H1 (cell line): ENCODE measurements around the gene ASTL. TPM values are rescaled to one million over a fixed set of nuclear protein-coding genes. Genes with fewer than 3 reads are reported as not detected.

Experiments used
- CTCF ChIA-PET: fragments of 300-600 bp; sonication (Branson Sonifier 250); formaldehyde crosslinking; loops from one replicate; lab custom pipeline; 2021; ENCODE audit not compliant: partially characterized antibody; lab: Charles Lee
- POLR2A ChIA-PET: fragments of 300-600 bp; sonication (Branson Sonifier 250); formaldehyde crosslinking; loops from one replicate; lab custom pipeline; 2021; ENCODE audit warnings: inconsistent platforms; ENCODE audit not compliant: partially characterized antibody; lab: Charles Lee
- DNase-seq, 2 experiments: peaks; one replicate each; pipeline versions ENCODE4 v3.0.0 to v3.0.0-alpha.2; 2010 to 2022; ENCODE audit warnings: low spot score in 2 of 2, low read depth in 1 of 2, mixed read lengths in 1 of 2
- FAIRE-seq: peaks from 2 replicates; lab custom pipeline; 2011; peaks lifted over from hg19 to GRCh38; lab: Jason Lieb, UNC
- H2AFZ ChIP-seq: 2 replicates; pipeline ENCODE4 v1.8.1; 2012; ENCODE audit warnings: low read length, inconsistent platforms
- H2AK5ac ChIP-seq: 2 replicates; pipeline ENCODE4 v1.6.1; 2013; ENCODE audit warnings: low read depth, low read length
- H2BK120ac ChIP-seq: replicated peaks from 2 replicates; pipeline ENCODE3; 2013; ENCODE audit warnings: low read depth, low read length, inconsistent platforms
- H2BK12ac ChIP-seq: 2 replicates; pipeline ENCODE4 v1.6.1; 2013; ENCODE audit warnings: low read depth, low read length
- H2BK15ac ChIP-seq: 2 replicates; pipeline ENCODE4 v1.6.1; 2013; ENCODE audit warnings: low read length
- H2BK20ac ChIP-seq: 2 replicates; pipeline ENCODE4 v1.6.1; 2013; ENCODE audit warnings: low read length
- H2BK5ac ChIP-seq: 2 replicates; pipeline ENCODE4 v1.6.1; 2013; ENCODE audit warnings: low read depth, low read length
- H3K14ac ChIP-seq: 2 replicates; pipeline ENCODE4 v1.6.1; 2013; ENCODE audit warnings: inconsistent platforms; ENCODE audit not compliant: insufficient read length
- H3K18ac ChIP-seq: 2 replicates; pipeline ENCODE4 v1.6.1; 2013; ENCODE audit warnings: low read length; ENCODE audit errors: extremely low read depth
- H3K23ac ChIP-seq: 2 replicates; pipeline ENCODE4 v1.6.1; 2013; ENCODE audit warnings: inconsistent platforms; ENCODE audit not compliant: insufficient read length
- H3K23me2 ChIP-seq: 2 replicates; pipeline ENCODE4 v1.6.1; 2013; ENCODE audit warnings: low read depth, low read length
- H3K27ac ChIP-seq: 2 replicates; pipeline ENCODE4 v1.6.1; 2011; ENCODE audit warnings: low read depth, low read length, inconsistent platforms
- H3K27me3 ChIP-seq, 4 experiments: replicated peaks in 1 of 4; 1 replicate in 1 of 4; 2 replicates in 3 of 4; pipeline versions ENCODE4 v1.6.1 to v1.8.1; 2011 to 2013; ENCODE audit warnings: low read length in 3 of 4, mild to moderate bottlenecking in 3 of 4, inconsistent platforms in 2 of 4, mixed read lengths in 2 of 4, moderate library complexity in 1 of 4; ENCODE audit not compliant: control insufficient read depth in 3 of 4, insufficient read depth in 3 of 4; ENCODE audit errors: extremely low read depth in 1 of 4
- H3K36me3 ChIP-seq, 4 experiments: 2 replicates each; pipeline versions ENCODE4 v1.6.1 to v1.8.1; 2011 to 2013; ENCODE audit warnings: mild to moderate bottlenecking in 4 of 4, low read length in 3 of 4, moderate library complexity in 2 of 4, control low read depth in 1 of 4, inconsistent platforms in 1 of 4; ENCODE audit not compliant: insufficient read depth in 4 of 4, control insufficient read depth in 2 of 4
- H3K4ac ChIP-seq: replicated peaks from 2 replicates; pipeline ENCODE3; 2013; ENCODE audit warnings: low read length, low read depth, mixed read lengths, inconsistent platforms; ENCODE audit not compliant: insufficient read length
- H3K4me1 ChIP-seq, 4 experiments: replicated peaks in 1 of 4; 1 replicate in 1 of 4; 2 replicates in 3 of 4; pipeline versions ENCODE4 v1.6.1 to v1.8.1; 2011 to 2013; ENCODE audit warnings: low read length in 3 of 4, inconsistent platforms in 2 of 4, mixed read lengths in 1 of 4; ENCODE audit not compliant: insufficient read depth in 4 of 4, control insufficient read depth in 3 of 4
- H3K4me2 ChIP-seq, 2 experiments: 2 replicates each; pipeline versions ENCODE4 v1.6.1 to v1.8.1; 2011 to 2013; ENCODE audit warnings: low read depth in 2 of 2, low read length in 2 of 2, control low read depth in 1 of 2, inconsistent platforms in 1 of 2, mild to moderate bottlenecking in 1 of 2; ENCODE audit not compliant: insufficient read depth in 1 of 2
- H3K4me3 ChIP-seq, 4 experiments: fragments of 200-600, 300-600 bp in 1 of 4; sonication (generic), shearing (Covaris generic), sonication (Bioruptor Twin) in 1 of 4; 2 replicates each; pipeline versions ENCODE4 v1.5.1 to v1.8.1; 2011 to 2016; ENCODE audit warnings: low read length in 4 of 4, low read depth in 3 of 4, control low read depth in 2 of 4, inconsistent platforms in 2 of 4, mild to moderate bottlenecking in 2 of 4, mixed read lengths in 1 of 4, moderate library complexity in 1 of 4; ENCODE audit not compliant: insufficient read depth in 2 of 4; ENCODE audit errors: extremely low read depth in 1 of 4
- H3K56ac ChIP-seq: replicated peaks from 2 replicates; pipeline ENCODE3; 2013; ENCODE audit warnings: low read depth, mild to moderate bottlenecking, mixed read lengths, low read length, inconsistent platforms; ENCODE audit not compliant: insufficient read length
- H3K79me1 ChIP-seq: 2 replicates; pipeline ENCODE4 v1.6.1; 2013; ENCODE audit warnings: low read depth, low read length, control low read depth
- H3K79me2 ChIP-seq, 2 experiments: 2 replicates each; pipeline versions ENCODE4 v1.6.1 to v1.8.1; 2012 to 2013; ENCODE audit warnings: low read length in 2 of 2, mild to moderate bottlenecking in 2 of 2, inconsistent platforms in 1 of 2; ENCODE audit not compliant: insufficient read depth in 2 of 2, control insufficient read depth in 1 of 2
- H3K9ac ChIP-seq, 4 experiments: replicated peaks in 1 of 4; 1 replicate in 1 of 4; 2 replicates in 3 of 4; pipeline versions ENCODE4 v1.6.1 to v1.8.1; 2011 to 2013; ENCODE audit warnings: low read depth in 3 of 4, low read length in 3 of 4, control low read depth in 2 of 4, mild to moderate bottlenecking in 2 of 4, moderate library complexity in 2 of 4, inconsistent platforms in 1 of 4; ENCODE audit errors: extremely low read depth in 1 of 4
- H3K9me3 ChIP-seq, 2 experiments: 2 replicates each; pipeline versions ENCODE4 v1.6.1 to v1.8.1; 2012 to 2013; ENCODE audit warnings: mild to moderate bottlenecking in 2 of 2, moderate library complexity in 2 of 2, control low read depth in 1 of 2, inconsistent platforms in 1 of 2, low read depth in 1 of 2, low read length in 1 of 2, mixed read lengths in 1 of 2; ENCODE audit not compliant: insufficient read depth in 2 of 2
- H4K20me1 ChIP-seq, 2 experiments: replicated peaks in 1 of 2; 2 replicates each; pipeline versions ENCODE3 to v1.8.1; 2011 to 2013; ENCODE audit warnings: inconsistent platforms in 2 of 2, low read length in 2 of 2, mild to moderate bottlenecking in 1 of 2; ENCODE audit not compliant: insufficient read depth in 2 of 2, control insufficient read depth in 1 of 2
- H4K5ac ChIP-seq: 2 replicates; pipeline ENCODE4 v1.6.1; 2013; ENCODE audit warnings: low read length, low read depth, mixed read lengths, inconsistent platforms; ENCODE audit not compliant: insufficient read length
- H4K8ac ChIP-seq: 2 replicates; pipeline ENCODE4 v1.8.0; 2013; ENCODE audit warnings: mild to moderate bottlenecking, moderate library complexity, low read length, inconsistent platforms; ENCODE audit not compliant: insufficient read depth; ENCODE audit errors: extremely low read depth
- H4K91ac ChIP-seq: replicated peaks from 2 replicates; pipeline ENCODE3; 2013; ENCODE audit warnings: low read length, mixed read lengths, inconsistent platforms; ENCODE audit not compliant: insufficient read length
- WGBS, 2 experiments: shearing (Covaris generic) in 1 of 2; methylation state at CpG; one replicate each; pipeline versions ENCODE4 v1.1.6 to v1.1.7; 2013 to 2015; ENCODE audit warnings: low lambda C conversion rate in 2 of 2, mixed read lengths in 2 of 2, inconsistent platforms in 1 of 2, low coverage in 1 of 2, missing lambda C conversion rate in 1 of 2; ENCODE audit not compliant: insufficient replicate concordance in 2 of 2, insufficient coverage in 1 of 2, insufficient read length in 1 of 2; ENCODE audit errors: extremely low coverage in 1 of 2, missing lambda C conversion rate in 1 of 2; 5-methylcytosine and 5-hydroxymethylcytosine counted together
- polyA plus RNA-seq, 7 experiments: library from polyadenylated mRNA; depleted of rRNA in 3 of 7; stranded (reverse) in 5 of 7; unstranded in 2 of 7; fragments of >200 nt in 5 of 7; fragments of 200-250 nt in 2 of 7; gene quantifications; 1 replicate in 5 of 7; 2 replicates in 1 of 7; 4 replicates in 1 of 7; pipeline versions ENCODE4 v1.2.1 to v1.2.3, GENCODE V29; 2011 to 2013; ENCODE audit warnings: missing spikeins in 2 of 7, mixed read lengths in 2 of 7
- total RNA-seq: library from RNA; stranded (reverse); fragmentation: NEBNext Ultra II Directional; extraction: Animal tissue kit (Norgen Biotek cat#: 25700); gene quantifications from 2 replicates; pipeline ENCODE4 v1.2.1, GENCODE V29; 2021
- TF ChIP-seq, protein P1 (sequence below): IDR thresholded peaks from 2 replicates; pipeline ENCODE4 v1.6.1; 2012; ENCODE audit warnings: inconsistent platforms

The ASTL gene
- total and polyA plus RNA-seq, 2 of the 8 experiments (the other 6 are each of a cell fraction or from before 2014, with no cell fraction given): 0.60 to 1.4 TPM

DNA sequence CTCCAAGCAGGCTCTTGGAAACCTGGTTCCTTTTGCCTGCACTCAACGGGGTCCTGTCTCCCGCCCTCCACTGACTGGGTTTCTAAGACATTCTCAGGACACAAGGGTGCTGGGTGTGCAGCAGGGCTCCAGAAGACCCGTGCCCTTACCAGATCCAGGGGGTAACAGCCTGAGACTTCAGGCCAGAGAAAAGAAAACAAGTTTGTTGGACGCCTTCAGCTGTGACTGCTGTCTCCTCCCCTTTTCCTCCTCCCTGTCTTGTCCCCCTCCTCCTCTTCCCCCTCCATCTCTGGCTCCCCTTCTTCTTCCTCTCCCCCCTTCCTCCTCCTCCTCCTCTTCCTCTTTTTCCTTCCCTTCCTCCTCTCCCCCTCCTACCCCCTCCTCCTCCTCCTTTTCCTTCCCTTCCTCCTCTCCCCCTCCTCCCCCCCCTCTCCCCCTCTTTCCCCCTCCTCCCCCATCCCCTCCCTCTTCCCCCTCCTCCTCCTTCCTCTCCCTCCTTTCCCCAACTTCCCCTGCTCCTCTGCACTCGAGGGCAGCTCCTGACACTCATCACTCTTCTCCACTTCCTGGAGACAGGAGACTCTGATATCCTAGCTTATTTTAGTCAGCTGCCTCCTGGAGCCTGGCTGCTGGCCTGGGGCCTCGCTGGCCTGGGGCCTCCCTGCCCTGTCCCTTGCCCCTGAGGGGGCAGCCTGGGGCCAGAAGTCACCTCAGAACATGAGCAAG lies 34.4 kb downstream of the ASTL start:
- Histone ChIP-seq H3K23ac (no peak overlapping the region), H2AK5ac (no peak overlapping the region), H3K4me1 (peaks cover 0 to 26% (median 14%) of the 10 kb centered on the region in 4 experiments; a peak in 6 of 7 replicates), H3K4me3 (no peak overlapping the region), H3K23me2 (peaks cover 2% of the 10 kb centered on the region; the same call in 1 of the 2 replicates), H2BK120ac (no peak overlapping the region), H3K4ac (no peak overlapping the region), H3K27ac (no peak overlapping the region), H3K9ac (no peak overlapping the region), H3K36me3 (no peaks in the 10 kb centered on the region), H2AFZ (peak overlapping the region; percentile 91; the same call in 1 of the 2 replicates), H3K79me2 (no peaks in the 10 kb centered on the region), H3K56ac (no peak overlapping the region), H4K20me1 (no peaks in the 10 kb centered on the region), H2BK20ac (no peak overlapping the region), H3K18ac (peak overlapping the region; percentile 71), H3K27me3 (no peaks in the 10 kb centered on the region), H2BK5ac (0 out of 2 replicates have a peak overlapping the region, but pooled peaks have one; percentile 56), H4K91ac (peak overlapping the region; percentile 20), H3K9me3 (peaks cover 4 to 11% of the 10 kb centered on the region in 2 experiments), H2BK15ac (peak overlapping the region; percentile 81; the same call in 1 of the 2 replicates), H3K14ac (no peak overlapping the region), H4K8ac (0 out of 2 replicates have a peak overlapping the region, but pooled peaks have one; percentile 7), H4K5ac (no peak overlapping the region), H3K79me1 (no peaks in the 10 kb centered on the region), H3K4me2 (no peak overlapping the region), H2BK12ac (peak overlapping the region; percentile 6; the same call in 1 of the 2 replicates)
- CTCF ChIA-PET: interaction anchor here (0.6 to 7.2 kb wide), 4 partner anchors 12 to 125 kb away, joined by 3 to 61 read pairs (median 4); partner anchors contain the start of gene ADRA2B
- TF ChIP-seq, protein P1, sequence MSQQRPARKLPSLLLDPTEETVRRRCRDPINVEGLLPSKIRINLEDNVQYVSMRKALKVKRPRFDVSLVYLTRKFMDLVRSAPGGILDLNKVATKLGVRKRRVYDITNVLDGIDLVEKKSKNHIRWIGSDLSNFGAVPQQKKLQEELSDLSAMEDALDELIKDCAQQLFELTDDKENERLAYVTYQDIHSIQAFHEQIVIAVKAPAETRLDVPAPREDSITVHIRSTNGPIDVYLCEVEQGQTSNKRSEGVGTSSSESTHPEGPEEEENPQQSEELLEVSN: no peak
- POLR2A ChIA-PET: no interaction called here
- FAIRE-seq: no peak
- DNase-seq: no peak
- 56% methylated on average over 5 of the region's 6 CpGs; no CpG with 5 or more reads in 1 of the 2 experiments for WGBS, 2 experiments
